ENCODE data around the gene TSR3. TPM values are rescaled to one million over a fixed set of nuclear protein-coding genes. Genes with fewer than 3 reads are reported as not detected.
"Not testable (repeated sequence)": the region's sequence is repeated elsewhere in the genome, so short reads cannot be mapped to it uniquely, and the experiment has no call there.

TSR3 gene
- total RNA-seq, 1 donor from 2014 or later: 115 TPM

GRCh38 chr16:1338855-1339675 is 12.6 kb downstream of the TSR3 start:
- no peak for DNase-seq (ENCODE audit: low read depth)

- DNase-seq (ENCODE audit: low read depth): no peak
Measured at GRCh38 chr16:1338119-1338730, 13.5 kb downstream of the TSR3 start.

- no peak for DNase-seq (ENCODE audit: low read depth)
Measured at GRCh38 chr16:1337486-1337885, 14.2 kb downstream of the TSR3 start.

GRCh38 chr16:1336619-1337018 is 15.1 kb downstream of the TSR3 start:
- no peak for DNase-seq (ENCODE audit: low read depth)

GRCh38 chr16:1335996-1336395 is 15.7 kb downstream of the TSR3 start:
- DNase-seq (ENCODE audit: low read depth): no peak

- DNase-seq (ENCODE audit: low read depth): no peak
Measured at GRCh38 chr16:1335211-1335971, 16.3 kb downstream of the TSR3 start.

GRCh38 chr16:1334739-1335138 is 16.9 kb downstream of the TSR3 start:
- no peak for DNase-seq (ENCODE audit: low read depth)

GRCh38 chr16:1333854-1334700 is 17.6 kb downstream of the TSR3 start:
- no peak for DNase-seq (ENCODE audit: low read depth)

- no peak for DNase-seq (ENCODE audit: low read depth)
Measured at GRCh38 chr16:1333149-1333812, 18.4 kb downstream of the TSR3 start, which contains the start of gene BAIAP3. Gene BAIAP3 (plus strand): TSS chr16:1333645. CDS start chr16:1338550, 4,905 bp downstream.

GRCh38 chr16:1332618-1333148 is 19.0 kb downstream of the TSR3 start:
- DNase-seq (ENCODE audit: low read depth): no peak

- DNase-seq (ENCODE audit: low read depth): no peak
Measured at GRCh38 chr16:1331712-1332617, 19.7 kb downstream of the TSR3 start.

- DNase-seq (ENCODE audit: low read depth): no peak
Measured at GRCh38 chr16:1330931-1331711, 20.6 kb downstream of the TSR3 start.

- DNase-seq (ENCODE audit: low read depth): no peak
Measured at GRCh38 chr16:1330260-1330914, 21.3 kb downstream of the TSR3 start.

GRCh38 chr16:1328961-1329360 is 22.7 kb downstream of the TSR3 start:
- DNase-seq (ENCODE audit: low read depth): not testable (repeated sequence)

GRCh38 chr16:1328136-1328535 is 23.5 kb downstream of the TSR3 start:
- DNase-seq (ENCODE audit: low read depth): not testable (repeated sequence)

GRCh38 chr16:1327619-1327947 is 24.1 kb downstream of the TSR3 start:
- no peak for DNase-seq (ENCODE audit: low read depth)

GRCh38 chr16:1326946-1327618 is 24.6 kb downstream of the TSR3 start:
- no peak for DNase-seq (ENCODE audit: low read depth)

All from myocyte (in vitro differentiated cells).